Measurements from ENCODE around the gene ARL4C.

DNA sequence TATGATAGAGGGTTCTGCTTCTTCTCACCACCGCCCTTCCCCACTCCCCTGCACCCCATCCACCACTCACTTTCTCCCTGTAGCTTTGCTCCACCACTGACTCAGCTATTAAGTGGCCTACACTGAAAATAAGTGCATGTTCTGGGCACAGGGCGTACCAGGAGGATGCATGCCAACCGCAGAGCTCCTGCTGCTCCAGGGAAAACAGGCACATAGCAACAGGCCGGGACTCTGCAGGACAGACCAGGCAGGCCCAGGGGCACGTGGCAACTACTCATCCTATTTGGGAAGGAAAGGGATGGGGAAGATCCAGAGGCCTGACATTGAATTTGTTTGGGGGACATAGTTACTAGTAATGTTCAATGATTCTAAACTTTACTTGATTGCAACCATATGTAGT, 28.4 kb downstream of the ARL4C start:
- TF ChIP-seq, protein P1, sequence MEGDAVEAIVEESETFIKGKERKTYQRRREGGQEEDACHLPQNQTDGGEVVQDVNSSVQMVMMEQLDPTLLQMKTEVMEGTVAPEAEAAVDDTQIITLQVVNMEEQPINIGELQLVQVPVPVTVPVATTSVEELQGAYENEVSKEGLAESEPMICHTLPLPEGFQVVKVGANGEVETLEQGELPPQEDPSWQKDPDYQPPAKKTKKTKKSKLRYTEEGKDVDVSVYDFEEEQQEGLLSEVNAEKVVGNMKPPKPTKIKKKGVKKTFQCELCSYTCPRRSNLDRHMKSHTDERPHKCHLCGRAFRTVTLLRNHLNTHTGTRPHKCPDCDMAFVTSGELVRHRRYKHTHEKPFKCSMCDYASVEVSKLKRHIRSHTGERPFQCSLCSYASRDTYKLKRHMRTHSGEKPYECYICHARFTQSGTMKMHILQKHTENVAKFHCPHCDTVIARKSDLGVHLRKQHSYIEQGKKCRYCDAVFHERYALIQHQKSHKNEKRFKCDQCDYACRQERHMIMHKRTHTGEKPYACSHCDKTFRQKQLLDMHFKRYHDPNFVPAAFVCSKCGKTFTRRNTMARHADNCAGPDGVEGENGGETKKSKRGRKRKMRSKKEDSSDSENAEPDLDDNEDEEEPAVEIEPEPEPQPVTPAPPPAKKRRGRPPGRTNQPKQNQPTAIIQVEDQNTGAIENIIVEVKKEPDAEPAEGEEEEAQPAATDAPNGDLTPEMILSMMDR (IDR thresholded peaks at IDR 0.05), result no peak
- no peak for TF ChIP-seq POLR2A (IDR thresholded peaks at IDR 0.05)

Measured in body of pancreas (tissue), 4 donors.